Measurements from ENCODE around the gene UCK1. TPM values are rescaled to one million over a fixed set of nuclear protein-coding genes. Genes with fewer than 3 reads are reported as not detected.

UCK1 gene
- total RNA-seq, 1 donor from 2014 or later = 30.4 TPM

GRCh38 chr9:131524665-131525315 lies 6.3 kb downstream of the UCK1 start:
- ATAC-seq (ENCODE audit: low read depth) = no peak
- ChIA-PET POLR2A (no interaction called here), CTCF (no interaction called here)
- TF ChIP-seq, protein P1, sequence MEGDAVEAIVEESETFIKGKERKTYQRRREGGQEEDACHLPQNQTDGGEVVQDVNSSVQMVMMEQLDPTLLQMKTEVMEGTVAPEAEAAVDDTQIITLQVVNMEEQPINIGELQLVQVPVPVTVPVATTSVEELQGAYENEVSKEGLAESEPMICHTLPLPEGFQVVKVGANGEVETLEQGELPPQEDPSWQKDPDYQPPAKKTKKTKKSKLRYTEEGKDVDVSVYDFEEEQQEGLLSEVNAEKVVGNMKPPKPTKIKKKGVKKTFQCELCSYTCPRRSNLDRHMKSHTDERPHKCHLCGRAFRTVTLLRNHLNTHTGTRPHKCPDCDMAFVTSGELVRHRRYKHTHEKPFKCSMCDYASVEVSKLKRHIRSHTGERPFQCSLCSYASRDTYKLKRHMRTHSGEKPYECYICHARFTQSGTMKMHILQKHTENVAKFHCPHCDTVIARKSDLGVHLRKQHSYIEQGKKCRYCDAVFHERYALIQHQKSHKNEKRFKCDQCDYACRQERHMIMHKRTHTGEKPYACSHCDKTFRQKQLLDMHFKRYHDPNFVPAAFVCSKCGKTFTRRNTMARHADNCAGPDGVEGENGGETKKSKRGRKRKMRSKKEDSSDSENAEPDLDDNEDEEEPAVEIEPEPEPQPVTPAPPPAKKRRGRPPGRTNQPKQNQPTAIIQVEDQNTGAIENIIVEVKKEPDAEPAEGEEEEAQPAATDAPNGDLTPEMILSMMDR (IDR thresholded peaks at IDR 0.05) = no peak
- peaks cover 82% of the 10 kb centered on the region for H3K36me3 Mint-ChIP-seq (ENCODE audit: low read depth)
- no peak for DNase-seq
- no peak overlapping the region for H3K4me3 Mint-ChIP-seq
- intact Hi-C loops (cut with micrococcal nuclease) = no loop called here
- H3K27ac Mint-ChIP-seq = no peak overlapping the region
- peaks cover under 1% of the 10 kb centered on the region for H3K4me1 Mint-ChIP-seq
- no peaks in the 10 kb centered on the region for H3K27me3 Mint-ChIP-seq
- no peaks in the 10 kb centered on the region for H3K9me3 Mint-ChIP-seq

DNA sequence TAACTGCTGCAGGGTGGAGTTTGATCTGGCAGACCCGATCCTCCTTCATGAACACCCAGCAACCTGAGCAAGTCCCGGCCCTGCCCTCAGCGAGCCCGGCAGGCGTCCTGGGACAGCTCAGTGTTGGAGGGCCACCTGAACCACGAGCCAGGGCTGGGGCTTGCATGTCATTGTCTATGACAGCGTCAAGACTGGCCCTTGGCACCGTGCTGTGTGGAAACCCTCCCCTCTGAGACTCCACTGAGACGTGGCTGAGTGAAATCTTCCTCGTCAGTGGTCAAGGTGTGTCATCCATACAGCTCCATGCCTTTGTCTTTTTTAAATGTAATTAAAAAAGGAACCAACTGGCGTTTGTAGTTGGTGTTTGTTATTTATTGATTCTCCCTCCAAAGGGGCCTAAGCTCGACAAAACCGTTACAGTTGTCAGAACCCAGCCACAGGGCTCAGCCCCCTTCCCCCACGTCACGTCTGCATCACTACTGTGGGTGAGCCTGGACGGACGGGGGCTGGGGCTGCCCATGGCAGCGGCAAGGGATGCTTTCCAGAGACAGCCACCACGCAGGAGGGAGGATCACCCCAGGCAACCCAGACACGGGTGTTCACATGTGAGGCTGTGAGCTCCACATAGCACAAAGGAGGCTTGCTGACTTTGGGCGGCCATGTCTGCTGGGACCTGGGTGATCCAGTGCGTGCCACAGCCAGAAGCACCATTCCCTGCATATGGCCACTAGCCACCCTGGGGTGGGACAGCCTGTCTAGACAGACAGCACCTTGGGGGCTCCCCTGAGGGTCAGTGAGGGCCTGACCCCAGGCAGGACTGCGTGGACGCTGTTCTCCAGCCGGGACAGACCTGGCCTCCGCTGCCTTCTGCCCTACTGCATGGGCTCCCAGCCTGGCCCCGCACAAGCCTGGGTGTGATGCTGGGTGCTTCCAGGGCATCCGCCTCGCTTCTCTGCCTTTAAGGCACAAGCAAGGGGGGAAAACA lies 7.3 kb downstream of the UCK1 start:
- Mint-ChIP-seq H3K27me3 (no peaks in the 10 kb centered on the region), H3K4me3 (no peak overlapping the region), H3K27ac (no peak overlapping the region), H3K9me3 (no peaks in the 10 kb centered on the region), H3K36me3 (ENCODE audit: low read depth) (peaks cover 85% of the 10 kb centered on the region), H3K4me1 (no peaks in the 10 kb centered on the region)
- ATAC-seq (ENCODE audit: low read depth) = no peak
- ChIA-PET POLR2A (no interaction called here), CTCF (no interaction called here)
- DNase-seq = no peak
- intact Hi-C loops (cut with micrococcal nuclease) = no loop called here
- TF ChIP-seq, protein P1 (IDR thresholded peaks at IDR 0.05) = no peak

DNA sequence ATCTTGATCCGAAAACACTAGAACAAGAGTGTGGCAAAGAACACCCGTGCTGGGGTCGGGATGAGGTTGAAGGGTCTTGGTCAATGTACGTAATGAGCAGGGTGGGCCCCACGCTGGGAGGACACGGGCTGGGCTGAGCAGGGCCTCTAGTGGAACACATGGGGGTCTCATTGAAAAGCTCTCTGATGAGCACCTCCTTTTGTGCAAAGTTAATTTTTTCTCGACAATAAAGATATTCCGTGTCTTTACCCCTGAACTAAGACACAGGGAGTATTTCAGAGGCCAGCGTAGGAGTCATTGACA lies 8.0 kb downstream of the UCK1 start:
- Mint-ChIP-seq H3K36me3 (ENCODE audit: low read depth) (peaks cover 85% of the 10 kb centered on the region), H3K4me3 (no peak overlapping the region), H3K9me3 (no peaks in the 10 kb centered on the region), H3K27ac (no peak overlapping the region), H3K27me3 (no peaks in the 10 kb centered on the region), H3K4me1 (no peaks in the 10 kb centered on the region)
- ChIA-PET CTCF (no interaction called here), POLR2A (interaction anchor here (0.6 kb wide), 1 partner anchor 396 kb away, joined by 4 read pairs; no protein-coding TSS in a partner anchor)
- intact Hi-C loops (cut with micrococcal nuclease) = no loop called here
- DNase-seq (no peak), ATAC-seq (ENCODE audit: low read depth) (no peak)
- TF ChIP-seq, protein P1 (IDR thresholded peaks at IDR 0.05) = no peak

GRCh38 chr9:131522257-131523085 lies 8.6 kb downstream of the UCK1 start:
- TF ChIP-seq, protein P1 (IDR thresholded peaks at IDR 0.05) = no peak
- intact Hi-C loops (cut with micrococcal nuclease) = no loop called here
- ATAC-seq (ENCODE audit: low read depth) (no peak), DNase-seq (no peak)
- Mint-ChIP-seq H3K27ac (no peak overlapping the region), H3K4me3 (no peak overlapping the region), H3K36me3 (ENCODE audit: low read depth) (peaks cover 88% of the 10 kb centered on the region), H3K9me3 (no peaks in the 10 kb centered on the region), H3K4me1 (no peaks in the 10 kb centered on the region), H3K27me3 (no peaks in the 10 kb centered on the region)
- POLR2A ChIA-PET = interaction anchor here (0.6 kb wide), 1 partner anchor 396 kb away, joined by 4 read pairs; no protein-coding TSS in a partner anchor
- CTCF ChIA-PET = no interaction called here
